Esophagus squamous epithelium (tissue), 5 donors: Measurements from ENCODE around the gene FRMPD2. TPM values are rescaled to one million over a fixed set of nuclear protein-coding genes. Genes with fewer than 3 reads are reported as not detected.

Experiments
- DNase-seq: peaks from one replicate; lab custom pipeline; 2025; lab: John Stamatoyannopoulos, UW
- H3K27ac ChIP-seq, 4 donors: fragments of 200-600 bp; sonication (generic); one replicate each; pipeline ENCODE4 v1.5.1; 2016 to 2019; ENCODE audit warnings: mild to moderate bottlenecking in 1 of 4
- H3K27me3 ChIP-seq, 4 donors: fragments of 200-600 bp; sonication (generic); 1 replicate in 3 of 4; 2 replicates in 1 of 4; pipeline versions ENCODE4 v1.5.1 to v1.6.0; 2017 to 2021; ENCODE audit warnings: antibody characterized with exemption in 1 of 4
- H3K36me3 ChIP-seq, 3 donors: fragments of 200-600 bp; sonication (generic); one replicate each; pipeline ENCODE4 v1.5.1; 2016 to 2019
- H3K4me1 ChIP-seq, 3 donors: fragments of 200-600 bp; sonication (generic); one replicate each; pipeline ENCODE4 v1.5.1; 2017 to 2019
- H3K4me3 ChIP-seq, 4 donors: fragments of 200-600 bp; sonication (generic); 1 replicate in 3 of 4; 2 replicates in 1 of 4; pipeline ENCODE4 v1.5.1; 2016 to 2019; ENCODE audit warnings: mild to moderate bottlenecking in 2 of 4, moderate library complexity in 1 of 4
- H3K9me3 ChIP-seq, 3 donors: fragments of 200-600 bp; sonication (generic); one replicate each; pipeline ENCODE4 v1.5.1; 2016 to 2019
- CTCF ChIP-seq, 6 experiments: fragments of 450-650 bp in 4 of 6; fragments of 200-600 bp in 2 of 6; sonication (generic) in 2 of 6; IDR thresholded peaks; one replicate each; pipeline ENCODE4 v1.5.1; 2016 to 2019; ENCODE audit warnings: antibody characterized with exemption in 6 of 6, mild to moderate bottlenecking in 4 of 6, moderate library complexity in 4 of 6
- POLR2A ChIP-seq, 4 donors: fragments of 450-650 bp; IDR thresholded peaks; one replicate each; pipeline ENCODE4 v1.6.1; 2017; ENCODE audit warnings: antibody characterized with exemption in 4 of 4, mild to moderate bottlenecking in 4 of 4, moderate library complexity in 3 of 4
- WGBS, 2 donors: methylation state at CpG; one replicate each; pipeline ENCODE4 v1.1.5; 2018; 5-methylcytosine and 5-hydroxymethylcytosine counted together
- intact Hi-C: fragments of 100-400 bp; cut with DNase I; formaldehyde crosslinking; loops from one replicate; pipeline ENCODE4 v1.15.0; 2022
- total RNA-seq, 4 donors: library from RNA; depleted of rRNA; stranded (reverse); fragments of >200 nt; gene quantifications; one replicate each; pipeline ENCODE4 v1.1.0, GENCODE V29; 2016
- donor health status: DM: yes; HTN: yes; CAD: no.

FRMPD2 gene
- total RNA-seq, 4 donors from 2014 or later: not detected

GRCh38 chr10:48309711-48310226, 35.3 kb upstream of the FRMPD2 start:
- DNase-seq: no peak
- peak in 4 of 6 experiments; percentile 10 to 36 (median 16) for TF ChIP-seq CTCF (IDR thresholded peaks at IDR 0.05)
- no peak for TF ChIP-seq POLR2A (IDR thresholded peaks at IDR 0.05)
- intact Hi-C loops: no loop called here

GRCh38 chr10:48307711-48308018, 33.2 kb upstream of the FRMPD2 start:
- H3K27me3 ChIP-seq: no peaks in the 10 kb centered on the region
- no peak for DNase-seq
- peak overlapping the region in 3 of 4 donors; percentile 72 to 99 (median 92) for H3K4me3 ChIP-seq
- H3K36me3 ChIP-seq: no peaks in the 10 kb centered on the region
- H3K4me1 ChIP-seq: peaks cover 5 to 47% (median 6%) of the 10 kb centered on the region in 3 donors
- 13 to 18% methylated on average over 3 of the region's 3 CpGs for WGBS, 2 donors
- no peak for TF ChIP-seq POLR2A (IDR thresholded peaks at IDR 0.05)
- TF ChIP-seq CTCF (IDR thresholded peaks at IDR 0.05): no peak
- peak overlapping the region in 2 of 4 donors; percentile 88 to 98 for H3K27ac ChIP-seq
- no peaks in the 10 kb centered on the region for H3K9me3 ChIP-seq
- intact Hi-C loops: no loop called here

More at GRCh38 chr10:48309711-48310226, 35.3 kb upstream of the FRMPD2 start:
- WGBS, 2 donors: 54 to 56% methylated on average over 2 of the region's 2 CpGs
- Histone ChIP-seq H3K4me3 (no peak overlapping the region), H3K36me3 (no peaks in the 10 kb centered on the region), H3K4me1 (peaks cover 5 to 47% (median 6%) of the 10 kb centered on the region in 3 donors), H3K27me3 (no peaks in the 10 kb centered on the region), H3K9me3 (no peaks in the 10 kb centered on the region), H3K27ac (peak overlapping the region in 1 of 4 donors; percentile 21)

- intact Hi-C loops: no loop called here
- Histone ChIP-seq H3K4me1 (peaks cover 5 to 44% (median 6%) of the 10 kb centered on the region in 3 donors), H3K4me3 (peak overlapping the region; percentile 72 to 99 (median 90)), H3K27me3 (no peaks in the 10 kb centered on the region), H3K9me3 (no peaks in the 10 kb centered on the region), H3K36me3 (no peaks in the 10 kb centered on the region), H3K27ac (peak overlapping the region; percentile 88 to 98 (median 97))
- no peak for DNase-seq
- WGBS, 2 donors: 2 to 5% methylated on average over 6 to 9 of the region's 70 CpGs
- TF ChIP-seq CTCF (IDR thresholded peaks at IDR 0.05): no peak
- TF ChIP-seq POLR2A (IDR thresholded peaks at IDR 0.05): no peak
These were observed 32.6 kb upstream of the FRMPD2 start for GRCh38 chr10:48306870-48307710.

GRCh38 chr10:48306265-48306869, 31.9 kb upstream of the FRMPD2 start, which contains the start of gene MAPK8:
TSS of gene MAPK8 (plus strand) at chr10:48306677. CDS start at chr10:48401661, 94,984 bp downstream.
- H3K36me3 ChIP-seq: no peaks in the 10 kb centered on the region
- H3K4me1 ChIP-seq: peaks cover 5 to 37% (median 6%) of the 10 kb centered on the region in 3 donors
- H3K4me3 ChIP-seq: peak within 1 kb of the TSS; percentile 72 to 99 (median 90)
- intact Hi-C loops: no loop called here
- peak; percentile 37 for DNase-seq
- H3K9me3 ChIP-seq: no peaks in the 10 kb centered on the region
- H3K27me3 ChIP-seq: no peaks in the 10 kb centered on the region
- 10% methylated on average over 2 of the region's 86 CpGs; no CpG with 5 or more reads in 1 of the 2 donors for WGBS, 2 donors
- peak within 1 kb of the TSS; percentile 88 to 98 (median 97) for H3K27ac ChIP-seq
- TF ChIP-seq POLR2A (IDR thresholded peaks at IDR 0.05) (peak in 3 of 4 donors; percentile 92 to 97 (median 96)), CTCF (IDR thresholded peaks at IDR 0.05) (no peak)
